Epithelial cell of prostate (primary cell): Measurements from ENCODE around the gene TEX53.

ENCODE experiments used
- DNase-seq: peaks from one replicate; pipeline ENCODE4 v3.0.0-alpha.2; 2011; ENCODE audit warnings: low read depth, low spot score
- H3K27ac ChIP-seq: fragments of 450-650 bp; 2 replicates; pipeline ENCODE4 v1.5.1; 2017; ENCODE audit warnings: mild to moderate bottlenecking

Gene TEX53

DNA sequence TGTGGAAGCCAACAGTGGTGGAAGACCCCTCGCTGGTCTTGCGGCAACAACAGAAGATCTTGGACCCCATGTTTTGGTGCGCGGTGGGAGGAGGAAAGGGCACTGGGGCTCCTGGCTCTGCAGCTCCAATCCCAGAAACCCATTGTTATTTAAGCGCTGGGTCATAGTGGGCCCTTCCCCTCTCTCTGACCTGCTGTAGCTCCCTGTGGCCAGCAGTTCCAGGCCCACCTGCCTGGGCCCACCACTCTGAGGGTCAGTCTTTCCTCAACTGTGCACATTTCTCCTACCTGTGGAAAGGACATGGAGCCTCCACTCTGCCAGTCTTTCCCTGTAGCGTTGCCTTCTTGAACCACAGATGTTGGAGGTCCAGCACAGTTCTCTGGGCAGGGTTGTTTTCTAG is at the start of gene TEX53:
Gene TEX53, minus strand, starts transcription at position 101 of the 400 bp plus-strand sequence. Its CDS starts 31 bp downstream, at position 70.
- no peak within 1 kb of the TSS for H3K27ac ChIP-seq
- no peak for DNase-seq

DNA sequence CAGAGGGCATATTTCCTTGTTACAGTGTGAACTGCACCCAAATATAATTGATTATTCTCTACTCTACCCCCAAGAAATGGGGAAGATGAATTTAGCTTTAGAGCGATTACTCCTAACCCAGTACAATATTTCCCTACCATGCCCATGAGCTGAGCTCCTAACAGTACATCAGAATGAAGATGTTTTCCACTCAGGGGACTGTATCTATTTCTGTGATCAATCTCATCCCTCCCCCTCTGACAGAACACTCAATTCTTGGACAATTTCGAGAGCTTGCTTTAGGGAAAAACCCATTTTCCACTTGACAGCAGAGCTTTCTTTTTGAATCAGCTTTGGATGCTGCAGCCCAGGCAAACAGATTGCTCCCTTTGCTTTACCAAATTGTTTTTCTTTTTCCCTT is 49.1 kb upstream of the TEX53 start:
- no peak overlapping the region for H3K27ac ChIP-seq
- no peak for DNase-seq

DNA sequence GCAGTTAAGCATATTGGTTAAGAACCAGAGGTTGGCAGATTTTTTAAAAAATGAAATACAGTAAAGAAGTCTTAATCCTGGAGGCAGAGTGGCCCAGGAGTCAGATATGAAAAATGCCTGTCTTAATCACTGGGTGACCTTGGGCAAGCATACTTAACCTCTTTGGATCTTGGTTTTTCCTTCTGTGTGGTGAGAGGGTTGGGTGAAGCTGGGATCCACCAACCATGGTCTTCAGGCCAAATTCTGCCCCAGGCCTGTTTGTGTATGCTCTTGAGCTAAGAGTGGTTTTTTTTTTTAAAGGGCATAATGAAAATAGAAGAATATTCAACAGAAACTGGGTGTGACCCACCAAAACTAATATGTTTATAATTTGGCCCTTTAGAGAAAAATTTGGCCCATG is 44.4 kb upstream of the TEX53 start:
- DNase-seq, result no peak
- H3K27ac ChIP-seq, result no peak overlapping the region

DNA sequence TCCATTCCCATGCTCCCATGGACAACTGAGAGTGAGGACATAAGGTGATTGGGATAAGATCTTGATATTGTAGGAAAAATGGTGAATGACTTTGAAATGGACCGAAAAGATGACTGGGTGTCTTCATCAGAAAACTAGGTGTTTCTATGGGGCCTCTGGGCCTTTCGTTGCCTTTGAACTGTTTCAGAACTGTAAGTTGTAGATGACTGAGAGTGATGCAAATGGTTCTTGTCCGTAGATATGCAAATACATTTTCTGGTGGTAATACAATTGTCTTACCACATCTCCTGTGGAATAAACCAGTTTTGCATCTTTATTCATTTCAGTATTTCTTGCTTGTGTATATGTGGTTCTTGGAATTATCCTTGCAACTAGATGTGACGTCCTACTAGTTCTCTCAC is 40.3 kb upstream of the TEX53 start:
- DNase-seq, result no peak
- H3K27ac ChIP-seq, result no peak overlapping the region

DNA sequence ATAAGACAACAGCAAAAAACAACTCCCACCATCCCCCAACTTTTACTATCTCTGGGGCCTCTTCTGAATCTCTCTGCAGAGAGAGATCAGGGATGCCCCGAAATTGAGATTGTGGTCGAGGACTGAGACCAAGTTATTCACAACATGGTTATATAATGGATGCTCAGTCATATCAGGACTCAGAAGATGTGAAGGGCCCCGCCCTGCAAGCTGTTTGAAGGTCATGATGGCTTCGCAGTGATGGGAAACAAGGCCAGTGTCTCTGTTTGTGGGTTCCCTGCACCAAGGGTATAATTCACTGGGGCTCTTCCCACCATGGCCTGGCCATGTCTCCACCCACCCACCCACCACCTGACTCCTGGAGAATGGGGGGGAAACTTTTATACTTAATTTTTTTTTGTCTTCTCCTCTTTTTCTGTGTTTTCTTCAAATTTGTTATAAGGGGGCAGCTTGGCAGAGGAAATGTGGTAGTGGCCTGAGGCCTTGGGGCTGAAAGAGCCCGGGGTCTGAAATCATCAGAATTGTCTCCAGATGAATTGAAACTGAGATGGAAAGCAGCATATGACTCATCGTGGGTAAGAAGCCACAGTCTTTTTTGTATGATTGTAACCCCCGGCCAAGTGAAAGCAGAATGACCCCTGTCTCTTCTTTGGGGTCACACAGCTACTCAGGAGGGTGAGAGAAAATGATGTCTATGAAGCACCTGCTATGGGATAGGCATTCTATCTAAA is 39.4 kb upstream of the TEX53 start:
- H3K27ac ChIP-seq, result no peak overlapping the region
- DNase-seq, result no peak

DNA sequence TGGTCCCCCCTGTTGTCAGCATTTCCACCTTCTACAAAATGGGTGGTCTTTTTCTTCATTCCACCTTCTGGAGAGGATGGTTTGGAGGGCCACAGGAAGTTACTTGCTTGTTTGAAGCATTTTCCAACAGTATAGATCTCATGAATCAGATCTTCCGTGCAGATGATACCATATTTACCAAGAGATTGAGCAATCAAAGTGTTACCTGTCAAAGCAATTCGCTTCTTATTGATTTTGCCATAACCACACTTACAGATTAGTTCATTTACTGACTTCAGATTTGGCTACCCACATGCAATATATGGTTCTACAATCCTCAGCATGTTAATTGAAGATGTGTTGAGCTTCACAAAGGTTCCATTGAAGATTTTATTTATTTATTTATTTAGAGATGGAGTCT is 38.3 kb upstream of the TEX53 start:
- no peak for DNase-seq
- H3K27ac ChIP-seq, result no peak overlapping the region

DNA sequence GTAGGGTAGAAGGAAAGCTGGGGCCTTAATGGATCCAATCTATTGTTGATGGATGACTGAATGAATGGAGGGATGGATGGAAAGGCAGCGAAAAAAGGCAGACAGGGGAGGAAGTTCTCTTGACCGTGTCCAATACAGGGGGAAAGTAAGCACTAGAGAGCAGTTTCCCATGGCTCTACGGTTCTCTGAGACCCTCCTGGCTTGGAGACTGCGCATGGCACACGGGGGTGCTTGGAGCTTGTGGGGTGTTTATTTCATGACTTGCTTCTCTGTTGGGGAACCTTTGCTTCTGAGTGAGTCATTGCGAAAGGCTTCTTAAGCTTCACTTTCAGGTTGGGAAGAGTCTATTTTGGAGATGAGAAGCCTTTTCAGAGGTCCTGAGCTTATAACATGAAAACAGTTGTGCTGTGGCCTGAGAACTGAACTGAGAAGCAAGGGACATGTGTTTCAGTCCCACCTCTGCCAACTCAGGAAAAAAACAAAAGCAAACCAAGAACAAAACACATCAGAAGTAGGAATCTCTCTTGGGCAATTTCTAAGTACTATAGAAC is 37.2 kb upstream of the TEX53 start:
- no peak for DNase-seq
- H3K27ac ChIP-seq, result peak overlapping the region; percentile 39

DNA sequence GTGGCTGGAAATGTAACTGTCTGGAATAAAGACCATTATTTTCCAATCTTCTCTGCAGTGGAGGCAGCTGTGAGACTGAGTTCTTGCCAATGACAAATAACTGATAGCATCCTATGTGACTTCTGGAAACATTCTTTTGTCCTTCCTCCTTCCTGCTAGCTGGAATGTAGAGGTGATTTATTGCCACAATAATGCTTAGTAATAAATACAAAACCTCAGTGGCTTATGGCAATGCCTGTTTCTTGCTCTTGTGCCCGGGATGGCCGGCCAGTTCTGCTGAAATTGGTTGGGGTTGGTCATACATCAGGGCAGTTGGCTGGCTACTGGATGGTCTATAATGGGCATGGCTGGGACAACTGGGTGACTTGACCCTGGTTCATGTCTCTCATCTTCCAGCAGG is 36.5 kb upstream of the TEX53 start:
- H3K27ac ChIP-seq, result peak overlapping the region; percentile 39
- DNase-seq, result no peak

DNA sequence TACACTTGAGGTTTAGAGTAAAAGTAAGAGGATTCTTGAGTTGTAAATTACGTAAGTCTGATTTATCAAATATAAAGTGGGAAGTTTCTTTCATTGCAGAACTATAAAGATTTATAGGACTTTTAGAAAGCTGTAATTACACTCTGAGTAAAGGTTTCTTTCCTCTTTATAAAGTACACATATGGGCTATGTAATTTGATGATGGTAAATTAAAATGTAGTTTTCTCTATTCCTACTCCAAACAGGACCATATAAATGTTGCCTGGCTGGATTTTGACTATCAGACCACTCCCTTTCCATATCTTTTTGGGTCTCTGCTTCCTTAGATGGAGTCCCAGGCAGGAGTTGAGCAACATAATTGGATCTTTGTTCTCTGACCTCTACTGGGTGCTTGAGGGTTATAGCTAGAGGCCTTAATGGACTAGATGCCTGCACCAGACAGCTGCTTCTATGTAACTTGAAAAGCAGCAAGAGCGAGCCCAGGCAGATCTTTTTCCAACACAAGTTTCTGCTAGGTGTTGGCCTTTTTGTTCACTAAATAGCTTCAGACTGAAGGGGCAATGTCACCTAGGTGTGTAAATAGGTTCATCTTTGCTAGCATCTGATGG is 35.7 kb upstream of the TEX53 start:
- H3K27ac ChIP-seq, result peak overlapping the region; percentile 39
- DNase-seq, result no peak

DNA sequence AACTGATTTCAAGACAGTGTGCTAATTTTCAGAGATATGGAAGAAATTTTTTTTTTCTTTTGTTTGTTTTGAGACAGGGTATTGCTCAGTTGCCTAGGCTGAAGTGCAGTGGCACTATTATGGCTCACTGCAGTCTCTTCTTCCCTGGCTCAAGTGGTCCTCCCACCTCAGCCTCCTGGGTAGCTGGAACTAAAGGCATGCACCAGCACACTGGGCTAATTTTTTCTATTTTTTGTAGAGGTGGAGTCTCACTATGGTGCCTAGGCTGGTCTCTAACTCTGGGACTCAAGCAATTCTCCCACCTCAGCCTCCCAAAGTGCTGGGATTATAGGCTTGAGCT is 34.3 kb upstream of the TEX53 start:
- peak overlapping the region; percentile 80 for H3K27ac ChIP-seq
- no peak for DNase-seq

DNA sequence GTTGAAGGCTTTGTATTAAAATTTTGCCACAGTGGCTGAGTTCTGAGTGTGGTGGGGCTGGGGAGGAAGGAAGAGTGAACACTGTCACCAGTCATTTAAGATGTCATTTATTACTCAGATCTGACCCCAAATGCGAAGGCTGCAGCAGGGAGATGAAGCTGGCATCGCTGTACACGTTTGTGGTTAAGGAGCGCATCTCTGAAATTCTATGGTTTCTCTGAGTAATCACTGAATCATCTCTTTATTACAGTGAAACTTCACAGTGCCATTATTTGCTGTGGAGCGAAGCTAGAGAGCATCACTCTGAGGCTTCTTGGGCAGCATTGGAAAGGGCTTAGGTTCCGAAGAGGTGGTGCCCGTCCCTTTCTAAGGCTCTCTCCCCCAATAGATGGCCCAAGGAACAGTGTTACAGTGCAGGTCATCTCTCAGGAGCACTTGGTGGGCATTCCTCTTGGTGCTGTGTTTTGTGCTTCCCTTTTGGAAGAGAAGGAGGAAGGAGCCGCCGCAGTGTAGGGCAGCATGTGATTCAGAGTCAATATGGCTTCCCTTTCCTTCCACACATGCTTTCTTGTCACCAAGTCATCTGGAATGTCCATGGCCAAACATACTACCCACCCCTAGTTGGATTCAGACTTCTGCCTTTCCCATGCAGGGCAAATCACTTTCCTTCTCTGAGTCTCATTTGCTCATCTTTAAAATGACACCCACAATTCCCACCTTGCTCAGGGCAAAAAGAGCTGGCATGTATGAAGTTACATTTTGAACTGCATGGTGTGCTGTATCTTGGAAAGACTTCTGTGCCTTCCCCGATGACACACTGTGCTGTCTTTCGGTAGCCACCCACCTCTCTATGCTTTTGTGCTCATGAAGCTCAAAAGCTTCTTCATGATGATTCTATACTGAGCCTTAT is 33.7 kb upstream of the TEX53 start:
- DNase-seq, result peak; percentile 78
- H3K27ac ChIP-seq, result peak overlapping the region; percentile 80

DNA sequence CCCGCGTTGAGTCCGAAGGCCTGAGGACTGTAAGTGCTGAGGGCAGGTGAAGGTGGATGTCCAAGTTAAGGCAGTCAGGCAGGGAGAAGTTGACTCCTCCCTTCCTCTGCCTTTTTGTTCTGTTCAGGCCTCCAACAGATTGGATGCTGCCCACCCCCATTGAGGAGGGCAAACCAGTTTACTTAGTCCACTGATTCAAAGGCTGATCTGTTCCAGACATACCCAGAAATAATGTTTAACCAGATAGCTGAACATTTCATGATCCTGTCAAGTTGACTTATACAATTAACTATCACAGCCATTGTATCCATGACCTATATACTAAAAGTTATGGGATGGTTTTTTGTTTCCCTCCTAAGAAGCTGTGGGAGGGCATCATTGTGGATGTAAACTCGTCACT is 32.7 kb upstream of the TEX53 start:
- peak overlapping the region; percentile 80 for H3K27ac ChIP-seq
- no peak for DNase-seq

DNA sequence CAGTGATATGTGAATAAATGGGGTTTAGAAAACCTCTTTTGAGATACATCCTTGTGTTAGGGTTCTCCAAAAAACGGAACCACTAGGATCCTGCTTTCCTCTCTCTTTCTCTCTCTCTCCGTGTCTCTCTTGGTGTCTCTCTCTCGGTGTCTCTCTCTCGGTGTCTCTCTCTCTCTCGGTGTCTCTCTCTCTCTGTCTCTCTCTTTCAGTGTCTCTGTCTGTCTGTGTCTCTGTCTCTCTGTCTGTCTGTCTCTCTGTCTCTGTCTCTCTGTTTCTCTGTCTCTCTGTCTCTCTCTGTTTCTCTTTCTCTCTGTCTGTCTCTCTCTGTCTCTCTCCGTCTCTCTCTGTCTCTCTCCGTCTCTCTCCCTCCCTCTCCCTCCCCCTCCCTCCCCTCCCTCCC is 32.2 kb upstream of the TEX53 start:
- no peak overlapping the region for H3K27ac ChIP-seq

DNA sequence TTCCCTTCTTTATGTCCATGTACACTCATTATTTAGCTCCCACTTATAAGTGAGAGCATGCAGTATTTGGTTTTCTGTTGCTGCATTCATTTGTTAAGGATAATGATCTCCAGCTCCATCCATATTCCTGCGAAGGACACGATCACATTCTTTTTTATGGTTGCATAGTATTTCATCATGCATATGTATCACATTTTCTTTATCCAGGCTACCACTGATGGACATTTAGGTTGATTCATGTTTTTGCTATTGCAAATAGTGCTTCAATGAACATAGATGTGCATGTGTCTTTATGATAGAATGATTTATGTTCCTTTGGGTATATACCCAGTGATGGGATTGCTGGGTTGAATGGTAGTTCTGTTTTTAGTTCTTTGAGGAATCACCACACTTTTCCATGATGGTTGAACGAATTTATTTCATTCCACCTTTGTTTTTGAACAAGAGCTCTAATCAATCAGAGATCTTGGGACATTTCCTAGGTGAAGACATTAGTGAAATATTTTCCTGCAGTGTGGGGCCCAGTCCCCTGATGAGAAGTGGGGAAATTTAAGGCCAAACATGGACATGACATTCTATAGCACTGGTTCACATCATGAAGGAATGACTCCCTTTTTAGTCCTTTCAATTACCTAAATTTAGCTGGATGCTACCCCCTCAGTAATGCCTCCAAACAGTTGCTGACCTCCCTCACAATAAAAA is 31.5 kb upstream of the TEX53 start:
- no peak for DNase-seq
- no peak overlapping the region for H3K27ac ChIP-seq

More for the DNA sequence above, 32.2 kb upstream of the TEX53 start:
- DNase-seq, result no peak

DNA sequence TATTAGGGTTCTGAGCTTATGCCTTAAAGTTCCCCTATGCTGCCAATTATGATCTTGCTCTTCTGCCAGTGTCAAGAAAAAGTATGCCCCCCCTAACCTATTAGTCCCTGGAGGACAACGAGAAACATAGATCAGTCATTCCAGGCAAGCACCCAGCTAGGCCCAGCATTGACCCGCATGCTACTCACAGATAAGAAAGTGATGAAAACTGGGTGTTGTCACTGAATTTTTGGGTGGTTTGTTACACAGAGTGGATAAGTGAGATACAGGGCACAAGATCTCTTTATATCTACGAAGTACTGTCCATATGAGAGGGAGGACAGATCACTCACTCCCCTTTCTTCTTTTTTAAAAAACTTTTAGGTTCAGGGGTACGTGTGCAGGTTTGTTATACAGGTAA is 30.8 kb upstream of the TEX53 start:
- DNase-seq, result no peak
- H3K27ac ChIP-seq, result no peak overlapping the region

DNA sequence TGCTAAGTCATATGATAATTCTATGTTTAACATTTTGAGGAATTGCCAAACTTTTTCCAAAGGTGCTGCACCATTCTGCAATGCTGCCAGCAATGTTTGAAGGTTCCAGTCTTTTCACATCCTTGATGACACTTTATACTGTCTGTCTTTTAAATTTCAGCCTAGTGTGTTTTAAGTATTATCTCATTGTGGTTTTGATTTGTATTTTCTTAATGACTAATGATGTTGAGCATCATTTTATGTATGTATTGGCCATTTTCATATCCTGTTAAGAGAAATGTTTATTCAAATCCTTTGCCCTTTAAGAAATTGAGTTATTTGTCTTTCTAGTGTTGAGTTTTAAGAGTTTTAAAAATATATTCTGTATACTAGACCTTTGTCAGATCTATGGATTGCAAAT is 29.4 kb upstream of the TEX53 start:
- no peak overlapping the region for H3K27ac ChIP-seq
- DNase-seq, result no peak

DNA sequence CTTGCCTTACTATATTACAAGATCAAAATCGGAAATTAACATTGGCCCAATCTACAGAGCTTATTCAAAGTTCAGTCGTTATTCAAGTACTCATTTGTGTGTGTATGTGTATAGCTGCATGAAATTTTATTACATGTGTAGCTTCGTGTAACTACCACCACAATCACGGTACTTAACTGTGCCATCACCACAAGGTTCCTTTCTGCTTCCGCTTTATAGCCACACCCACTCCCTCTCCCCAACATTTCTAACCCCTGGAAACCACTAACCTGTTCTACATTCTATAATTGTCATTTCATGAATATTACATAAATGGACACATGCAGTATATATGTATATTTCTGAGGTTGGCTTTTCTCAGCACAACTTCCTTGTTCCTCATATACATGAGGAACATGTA is 28.3 kb upstream of the TEX53 start:
- DNase-seq, result no peak
- no peak overlapping the region for H3K27ac ChIP-seq

DNA sequence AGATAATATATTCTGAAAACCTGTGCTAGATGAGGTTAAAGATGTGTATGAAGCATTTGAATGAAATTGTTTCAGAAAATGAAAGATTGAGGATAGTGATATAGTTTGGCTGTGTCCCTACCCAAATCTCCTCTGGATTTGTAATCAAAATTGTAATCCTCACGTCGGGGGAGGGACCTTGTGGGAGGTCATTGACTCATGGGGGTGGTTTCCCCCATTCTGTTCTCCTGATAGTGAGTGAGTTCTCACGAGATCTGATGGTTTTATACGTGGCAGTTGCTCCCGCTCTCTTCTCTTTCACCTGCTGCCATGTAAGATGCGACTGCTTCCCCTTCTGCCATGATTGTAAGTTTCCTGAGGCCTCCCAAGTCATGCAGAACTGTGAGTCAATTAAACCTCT is 26.4 kb upstream of the TEX53 start:
- DNase-seq, result no peak

DNA sequence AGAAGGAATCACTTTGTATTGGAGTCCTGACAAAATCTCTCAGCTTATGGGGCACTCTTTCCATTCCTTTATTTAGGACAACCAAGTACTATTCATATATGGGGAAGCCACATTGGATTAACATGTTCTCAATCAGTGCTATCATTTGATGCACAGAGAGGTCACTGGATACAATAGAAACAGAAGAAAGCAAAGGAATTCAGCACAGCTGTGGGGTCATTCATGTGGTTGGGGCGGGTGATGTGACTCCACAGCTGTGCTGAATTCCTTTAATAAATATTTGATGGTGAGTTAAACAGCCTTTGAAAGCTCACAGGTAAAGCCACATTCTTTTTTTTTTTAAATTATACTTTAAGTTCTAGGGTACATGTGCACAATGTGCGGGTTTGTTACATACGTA is 25.2 kb upstream of the TEX53 start:
- H3K27ac ChIP-seq, result no peak overlapping the region

More for the DNA sequence above, 26.4 kb upstream of the TEX53 start:
- H3K27ac ChIP-seq, result no peak overlapping the region

DNA sequence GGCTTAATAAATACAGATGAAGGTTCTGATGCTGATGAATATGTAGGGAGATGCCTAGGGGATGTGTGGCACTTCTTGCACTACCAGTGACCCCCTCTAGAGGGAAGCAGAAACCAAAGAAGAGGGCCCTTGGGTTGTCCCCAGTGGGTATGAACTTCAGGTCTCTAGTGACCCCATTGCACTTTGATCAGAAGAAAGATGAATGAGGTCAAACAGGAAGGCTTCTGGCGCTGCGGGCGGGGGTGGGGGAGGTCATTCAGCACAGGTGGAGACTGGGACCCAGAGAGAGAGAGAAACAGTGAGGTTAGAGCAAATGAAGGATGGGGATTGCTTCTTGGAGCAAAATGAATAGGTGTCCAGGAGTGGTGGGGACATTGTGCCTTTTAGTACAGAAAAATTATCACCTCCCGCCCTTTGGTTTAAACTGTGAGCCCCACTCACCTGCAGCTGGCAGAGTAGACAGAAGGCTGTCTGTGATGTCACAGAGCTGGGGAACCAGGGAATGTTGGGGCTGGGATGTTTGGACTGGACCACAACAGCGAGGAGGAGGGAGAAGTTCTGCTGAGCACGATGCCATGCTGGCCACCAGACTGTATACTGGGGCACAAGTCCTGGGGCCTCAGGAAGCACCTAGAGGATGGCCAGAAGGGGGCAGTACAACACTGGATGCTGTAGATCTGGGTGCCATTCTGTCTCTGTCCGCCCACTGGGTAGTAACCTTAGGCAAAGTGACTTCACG is 24.2 kb upstream of the TEX53 start, which contains the start of gene TEX48:
Gene TEX48, minus strand, starts transcription at position 599 of the 739 bp plus-strand sequence. CDS start 10,469 bp downstream, outside the sequence.
- no peak within 1 kb of the TSS for H3K27ac ChIP-seq
- DNase-seq, result peak; percentile 51

More for the DNA sequence above, 25.2 kb upstream of the TEX53 start:
- DNase-seq, result no peak
